Stimulated activated CD4-positive, alpha-beta T cell treated with anti-CD3 and anti-CD28 coated beads, Interleukin-15, amount 100 ng/mL, for 1 hour (primary cell): ENCODE data around the gene CHST4.
"Not testable (repeated sequence)": the region's sequence is repeated elsewhere in the genome, so short reads cannot be mapped to it uniquely, and the experiment has no call there.

Experiments
- DNase-seq, 2 donors: peaks; one replicate each; pipeline ENCODE4 v3.0.0-alpha.2; 2020; ENCODE audit warnings: low read depth in 1 of 2, low spot score in 1 of 2

The CHST4 gene

DNA sequence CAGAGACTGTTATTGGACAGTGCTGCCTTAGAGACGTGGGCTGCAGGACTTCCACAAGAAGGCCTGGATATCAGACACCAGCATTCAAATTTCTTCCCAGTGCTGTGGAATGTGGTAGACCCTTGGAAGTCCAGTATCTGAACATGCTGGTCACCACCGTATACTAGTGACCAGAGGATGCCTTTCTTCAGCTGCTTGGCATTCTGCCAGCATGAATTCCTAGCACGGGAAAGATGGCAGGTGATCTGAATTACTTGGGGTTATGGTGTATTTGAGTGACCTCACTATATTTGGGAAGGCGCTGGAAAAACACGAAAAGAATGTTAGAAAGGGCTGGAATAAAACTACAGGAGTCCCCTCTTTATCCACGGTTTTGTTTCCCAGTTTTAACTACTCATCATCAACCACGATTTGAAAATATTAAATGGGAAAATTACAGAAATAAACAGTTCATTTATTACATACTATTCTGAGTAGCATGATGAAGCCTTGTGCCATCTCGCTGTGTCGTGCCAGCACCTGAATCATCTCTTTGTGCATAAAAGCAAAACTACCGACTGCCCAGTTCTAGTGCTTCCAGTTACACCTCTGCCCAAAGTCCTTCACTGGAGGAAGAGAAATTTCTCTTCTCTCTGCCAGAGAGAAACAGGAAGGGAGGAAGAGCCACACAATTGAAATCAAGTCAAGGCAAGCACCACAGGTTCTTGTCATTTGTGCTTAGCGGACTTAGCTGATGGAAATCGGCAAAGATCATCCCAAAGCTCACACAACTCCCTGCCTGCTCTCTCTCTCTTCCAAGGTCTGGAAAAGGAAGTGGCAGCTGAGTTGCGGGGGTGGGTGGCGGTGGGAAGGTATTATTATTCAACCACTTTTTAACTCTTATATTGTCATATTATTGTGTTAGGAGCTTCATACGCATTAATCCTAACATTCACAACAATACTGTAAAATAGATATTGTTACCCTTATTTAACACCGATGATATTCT, 1.4 kb upstream of the CHST4 start:
- no peak for DNase-seq

DNA sequence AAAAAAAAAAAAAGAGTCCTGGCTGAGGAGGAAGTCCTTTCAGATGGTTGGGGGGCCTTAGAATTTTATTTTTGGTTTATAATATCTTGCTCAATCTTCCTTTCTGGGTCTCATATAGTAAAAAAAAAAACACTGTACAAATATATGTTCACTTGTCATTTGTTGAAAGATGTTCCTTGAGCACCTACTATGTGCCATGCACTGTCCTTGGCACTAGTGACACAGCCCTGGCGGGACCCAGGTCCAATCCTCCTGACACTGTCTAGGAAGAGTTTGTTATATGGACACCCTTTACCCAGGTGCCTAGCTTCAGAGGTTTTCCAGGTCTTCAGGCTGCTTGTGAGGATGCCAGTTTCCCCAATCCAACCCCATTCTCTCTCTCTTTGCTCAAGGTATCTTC, 2.0 kb downstream of the CHST4 start:
- no peak for DNase-seq

DNA sequence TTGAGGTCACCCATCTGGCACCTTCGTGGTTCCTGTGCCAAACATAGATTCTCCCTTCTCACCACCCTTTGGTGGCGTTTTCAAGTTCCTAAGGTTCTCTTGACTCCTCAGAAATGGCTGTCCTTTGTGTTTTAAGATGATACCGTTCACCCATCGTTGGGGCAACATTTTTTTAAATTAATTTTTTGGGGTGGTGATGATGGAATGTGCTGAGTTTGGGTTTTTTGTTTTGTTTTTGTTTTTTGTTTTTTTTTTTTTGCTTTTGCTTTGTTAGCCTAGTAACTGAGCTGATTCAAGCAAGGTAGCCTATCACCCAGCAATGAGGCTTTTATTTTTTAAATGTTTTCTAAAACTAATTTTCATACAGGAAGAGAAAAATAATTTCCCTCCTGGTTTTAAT, 2.6 kb downstream of the CHST4 start:
- no peak for DNase-seq

DNA sequence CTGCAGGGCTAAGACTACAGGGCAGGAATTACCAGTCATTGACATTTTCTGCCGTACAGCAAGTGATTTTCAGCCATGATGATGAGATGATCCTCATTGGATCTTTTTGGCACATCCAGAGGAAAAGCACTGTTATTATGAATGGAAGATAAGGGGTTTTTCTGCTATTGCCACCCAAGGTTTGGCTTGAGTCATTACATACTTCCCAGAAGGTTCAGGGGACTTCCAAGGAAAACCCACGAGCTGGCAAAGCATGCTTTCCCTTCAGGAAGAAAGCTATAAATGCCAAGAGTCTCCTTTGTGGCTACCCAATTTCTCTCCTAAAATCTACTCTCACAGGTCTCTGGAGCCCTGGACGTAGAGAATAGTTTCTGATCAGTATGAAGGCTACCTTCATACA, 6.1 kb downstream of the CHST4 start:
- DNase-seq, result no peak

DNA sequence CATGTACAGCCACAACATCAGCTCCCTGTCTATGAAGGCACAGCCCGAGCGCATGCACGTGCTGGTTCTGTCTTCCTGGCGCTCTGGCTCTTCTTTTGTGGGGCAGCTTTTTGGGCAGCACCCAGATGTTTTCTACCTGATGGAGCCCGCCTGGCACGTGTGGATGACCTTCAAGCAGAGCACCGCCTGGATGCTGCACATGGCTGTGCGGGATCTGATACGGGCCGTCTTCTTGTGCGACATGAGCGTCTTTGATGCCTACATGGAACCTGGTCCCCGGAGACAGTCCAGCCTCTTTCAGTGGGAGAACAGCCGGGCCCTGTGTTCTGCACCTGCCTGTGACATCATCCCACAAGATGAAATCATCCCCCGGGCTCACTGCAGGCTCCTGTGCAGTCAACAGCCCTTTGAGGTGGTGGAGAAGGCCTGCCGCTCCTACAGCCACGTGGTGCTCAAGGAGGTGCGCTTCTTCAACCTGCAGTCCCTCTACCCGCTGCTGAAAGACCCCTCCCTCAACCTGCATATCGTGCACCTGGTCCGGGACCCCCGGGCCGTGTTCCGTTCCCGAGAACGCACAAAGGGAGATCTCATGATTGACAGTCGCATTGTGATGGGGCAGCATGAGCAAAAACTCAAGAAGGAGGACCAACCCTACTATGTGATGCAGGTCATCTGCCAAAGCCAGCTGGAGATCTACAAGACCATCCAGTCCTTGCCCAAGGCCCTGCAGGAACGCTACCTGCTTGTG, 10.7 kb downstream of the CHST4 start:
- no peak for DNase-seq

DNA sequence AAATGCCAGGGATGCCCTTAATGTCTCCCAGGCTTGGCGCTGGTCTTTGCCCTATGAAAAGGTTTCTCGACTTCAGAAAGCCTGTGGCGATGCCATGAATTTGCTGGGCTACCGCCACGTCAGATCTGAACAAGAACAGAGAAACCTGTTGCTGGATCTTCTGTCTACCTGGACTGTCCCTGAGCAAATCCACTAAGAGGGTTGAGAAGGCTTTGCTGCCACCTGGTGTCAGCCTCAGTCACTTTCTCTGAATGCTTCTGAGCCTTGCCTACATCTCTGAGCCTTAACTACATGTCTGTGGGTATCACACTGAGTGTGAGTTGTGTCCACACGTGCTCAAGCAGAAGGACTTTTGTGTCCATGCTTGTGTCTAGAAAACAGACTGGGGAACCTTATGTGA, 11.4 kb downstream of the CHST4 start:
- DNase-seq, result no peak

DNA sequence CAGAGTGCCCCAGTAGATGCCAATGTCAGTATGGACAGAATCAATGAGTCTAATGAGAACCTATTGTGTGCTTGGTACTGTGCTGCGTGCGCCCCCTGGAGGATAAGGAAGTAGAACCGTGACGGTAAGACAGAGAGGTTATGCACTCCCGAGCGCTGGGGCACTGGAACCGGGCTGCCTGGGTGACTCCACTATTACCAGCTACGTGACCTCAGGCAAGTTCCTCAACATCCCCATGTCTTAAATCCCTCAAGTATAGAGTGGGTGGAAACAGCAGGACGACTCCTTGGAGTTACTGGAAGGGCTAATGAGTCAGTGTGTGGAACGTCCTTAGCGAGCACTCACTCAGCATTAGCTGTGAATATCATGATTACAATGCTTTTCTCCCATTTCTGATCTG, 16.2 kb downstream of the CHST4 start:
- DNase-seq, result peak in 1 of 2 donors; percentile 17

DNA sequence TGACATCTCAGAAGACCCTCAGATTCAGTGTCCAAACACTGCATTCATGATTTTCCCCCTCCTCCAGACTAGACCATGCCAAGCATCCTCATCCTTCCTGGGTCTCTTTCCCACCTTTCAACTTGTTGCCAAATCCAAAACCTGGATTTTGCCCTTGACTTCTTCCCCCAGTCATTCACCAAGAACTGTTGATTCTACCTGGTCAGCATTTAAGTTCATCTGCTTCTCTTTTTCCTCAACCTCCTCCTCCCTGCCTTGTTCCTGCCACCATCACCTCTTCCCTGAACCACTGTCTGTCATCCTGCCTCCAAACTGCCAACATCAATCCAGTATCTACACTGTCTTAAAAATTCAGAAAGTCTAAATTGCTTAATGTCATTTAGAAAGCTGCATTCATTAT, 20.9 kb downstream of the CHST4 start:
- no peak for DNase-seq

DNA sequence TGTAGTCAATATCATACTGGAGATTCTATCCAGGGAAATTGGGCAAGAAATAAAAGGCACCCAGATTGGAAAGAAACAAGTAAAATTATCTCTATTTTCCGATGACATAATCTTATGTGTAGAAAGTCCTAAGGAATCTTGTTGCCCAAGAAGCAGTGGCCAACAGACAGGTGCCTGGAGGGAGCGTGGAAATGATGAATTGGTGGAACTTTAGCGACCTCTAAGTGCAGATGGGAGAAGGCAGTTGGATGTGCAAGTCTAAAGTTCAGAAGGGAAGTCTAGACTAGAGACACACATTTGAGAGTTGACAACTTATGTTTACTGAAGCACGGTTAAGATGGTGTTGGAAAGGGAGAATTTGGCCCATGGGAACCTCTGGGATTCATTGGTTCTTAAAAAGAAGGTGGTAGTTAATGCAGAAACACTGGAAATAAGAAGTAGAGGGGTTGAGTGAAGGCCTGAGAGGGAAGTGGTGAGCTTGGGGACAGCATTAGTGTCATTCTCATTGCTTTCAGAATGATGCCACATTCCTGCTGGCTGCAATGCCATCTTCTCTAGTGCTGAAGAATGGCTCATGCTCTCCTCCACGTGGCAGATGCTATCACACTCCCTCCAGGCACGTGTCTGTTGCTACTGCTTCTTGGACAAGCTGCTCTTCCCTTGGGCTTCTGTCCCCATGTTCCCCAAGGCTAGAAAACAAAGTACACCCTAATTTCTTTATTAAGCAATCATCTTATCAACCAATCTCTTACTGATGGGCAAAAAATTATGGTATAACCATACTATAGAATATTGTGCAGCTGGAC, 26.7 kb downstream of the CHST4 start:
- no peak for DNase-seq

DNA sequence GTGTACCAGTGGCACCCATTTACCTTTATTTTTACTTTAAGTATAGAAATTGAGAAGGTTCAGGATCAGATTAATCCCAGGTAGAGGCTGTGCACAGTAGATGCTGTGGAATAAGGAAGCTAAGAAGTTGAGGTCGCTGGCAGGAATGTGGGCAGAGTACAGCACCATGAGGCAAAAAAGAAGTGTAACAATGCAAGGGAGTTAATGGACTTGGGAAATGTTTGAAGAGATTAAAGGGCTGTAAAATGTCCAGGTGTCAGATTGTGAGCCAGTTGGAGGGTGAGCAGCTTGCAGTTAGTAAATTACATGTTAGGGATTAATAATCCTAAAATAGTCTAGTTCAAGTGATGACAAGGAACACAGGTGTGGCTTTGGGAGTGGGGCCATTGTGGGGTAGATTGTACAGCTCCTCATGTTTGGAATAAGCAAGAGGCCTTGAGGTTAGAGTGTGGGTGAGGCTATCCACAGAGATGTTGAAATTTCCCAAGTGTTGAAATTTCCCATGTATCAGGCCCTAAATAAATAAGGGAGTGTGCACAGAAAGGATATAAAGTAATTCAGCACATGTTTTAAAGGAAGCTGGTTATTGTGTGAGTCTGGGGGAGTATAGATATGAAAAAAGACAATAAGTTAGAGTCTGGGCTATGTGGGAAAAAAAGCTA, 29.1 kb downstream of the CHST4 start:
- DNase-seq, result no peak

DNA sequence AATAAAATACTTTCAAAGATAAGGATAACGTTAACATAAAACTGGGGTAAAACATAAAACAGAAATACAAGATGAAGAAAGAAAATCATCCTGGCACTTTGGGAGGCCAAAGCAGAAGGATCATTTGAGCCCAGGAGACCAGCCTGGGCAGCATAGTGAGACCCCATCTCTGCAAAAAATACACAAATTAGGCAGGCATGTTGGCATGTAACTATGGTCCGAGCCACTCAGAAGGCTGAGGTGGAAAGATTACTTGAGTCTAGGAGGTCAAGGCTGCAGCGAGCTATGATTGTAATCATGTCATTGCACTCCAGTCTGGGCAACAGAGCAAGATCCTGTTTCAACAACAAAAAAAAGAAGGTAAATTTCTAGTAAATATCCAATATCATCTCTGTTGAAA, 31.1 kb downstream of the CHST4 start:
- DNase-seq, result no peak

DNA sequence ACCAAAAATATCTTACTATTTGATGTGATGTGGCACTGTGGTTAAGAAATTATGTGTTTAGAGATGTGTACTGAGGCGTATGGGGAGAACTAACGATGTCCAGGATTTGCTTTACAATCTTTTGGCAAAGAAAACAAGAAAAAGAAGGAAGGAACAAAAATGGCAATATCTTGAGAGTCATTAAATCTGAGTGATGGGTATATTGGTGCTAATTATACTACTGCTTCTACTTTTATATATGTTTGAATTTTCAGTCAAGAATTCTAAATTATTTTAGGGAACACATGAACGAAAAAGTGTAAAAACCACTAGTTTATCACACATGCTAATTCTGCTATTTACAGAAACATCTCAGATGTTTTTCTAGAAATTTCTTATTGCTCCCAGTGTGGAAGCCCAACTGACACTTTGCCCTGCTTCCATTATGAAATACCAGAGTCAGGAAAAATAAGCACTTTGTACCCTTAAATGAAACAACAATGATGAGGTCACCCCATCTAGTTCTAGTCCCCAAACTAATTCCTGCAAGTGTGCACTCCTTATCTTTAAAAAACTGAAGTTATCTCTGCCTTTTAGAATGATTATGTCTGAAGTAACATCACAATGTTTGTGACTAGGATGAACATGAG, 31.8 kb downstream of the CHST4 start:
- DNase-seq, result no peak

DNA sequence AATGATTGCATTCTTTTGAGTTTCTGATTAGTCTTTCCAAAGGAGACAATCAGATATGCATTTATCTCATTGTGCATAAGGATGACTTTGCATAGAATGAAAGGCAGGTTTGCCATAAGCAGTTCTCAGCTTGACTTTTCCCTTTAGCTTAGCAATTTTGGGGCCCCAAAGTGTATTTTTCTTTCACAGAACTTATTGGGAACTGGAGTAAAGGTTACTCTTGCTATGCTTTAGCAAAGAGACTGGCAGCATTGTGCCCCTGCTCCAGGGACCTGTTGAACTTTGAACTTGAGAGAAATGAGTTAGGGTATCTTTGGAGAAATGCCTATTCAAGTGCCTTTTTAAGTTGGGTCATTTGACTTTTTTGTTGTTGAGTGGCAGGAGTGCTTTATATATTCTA, 33.6 kb downstream of the CHST4 start:
- DNase-seq, result no peak

DNA sequence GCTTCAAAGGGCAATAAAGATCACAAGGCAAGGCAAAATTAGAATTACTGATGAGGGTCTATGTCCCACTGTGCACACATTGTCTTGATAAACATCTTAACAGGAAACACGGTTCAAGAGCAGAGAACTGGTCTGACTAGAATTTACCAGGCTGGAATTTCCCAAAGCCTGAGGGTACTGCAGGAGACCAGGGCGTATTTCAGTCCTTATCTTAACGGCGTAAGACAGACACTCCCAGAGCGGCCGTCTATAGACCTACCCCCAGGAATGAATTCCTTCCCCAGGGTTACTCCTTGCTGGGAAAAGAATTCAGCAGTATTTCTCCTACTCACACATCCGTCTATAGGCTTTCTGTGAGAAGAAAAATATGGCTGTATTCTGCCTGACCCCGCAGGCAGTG, 35.7 kb downstream of the CHST4 start:
- not testable (repeated sequence) for DNase-seq

DNA sequence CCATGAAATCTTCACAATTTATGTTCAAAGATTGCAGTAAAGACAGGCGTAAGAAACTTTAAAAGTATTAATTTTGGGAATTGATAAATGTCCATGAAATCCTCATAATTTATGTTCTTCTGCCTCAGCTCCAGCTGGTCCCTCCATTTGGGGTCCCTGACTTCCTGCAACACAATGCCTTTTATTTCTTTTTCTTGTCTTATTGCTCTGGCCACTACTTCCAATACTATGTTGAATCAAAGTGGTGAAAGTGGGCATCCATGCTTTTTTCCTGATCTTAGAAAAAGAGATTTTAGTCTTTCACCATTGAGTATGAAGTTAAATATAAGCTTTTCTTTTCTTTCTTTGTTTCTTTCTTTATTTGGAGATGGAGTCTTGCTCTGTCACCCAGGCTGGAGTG, 36.3 kb downstream of the CHST4 start:
- DNase-seq, result no peak

DNA sequence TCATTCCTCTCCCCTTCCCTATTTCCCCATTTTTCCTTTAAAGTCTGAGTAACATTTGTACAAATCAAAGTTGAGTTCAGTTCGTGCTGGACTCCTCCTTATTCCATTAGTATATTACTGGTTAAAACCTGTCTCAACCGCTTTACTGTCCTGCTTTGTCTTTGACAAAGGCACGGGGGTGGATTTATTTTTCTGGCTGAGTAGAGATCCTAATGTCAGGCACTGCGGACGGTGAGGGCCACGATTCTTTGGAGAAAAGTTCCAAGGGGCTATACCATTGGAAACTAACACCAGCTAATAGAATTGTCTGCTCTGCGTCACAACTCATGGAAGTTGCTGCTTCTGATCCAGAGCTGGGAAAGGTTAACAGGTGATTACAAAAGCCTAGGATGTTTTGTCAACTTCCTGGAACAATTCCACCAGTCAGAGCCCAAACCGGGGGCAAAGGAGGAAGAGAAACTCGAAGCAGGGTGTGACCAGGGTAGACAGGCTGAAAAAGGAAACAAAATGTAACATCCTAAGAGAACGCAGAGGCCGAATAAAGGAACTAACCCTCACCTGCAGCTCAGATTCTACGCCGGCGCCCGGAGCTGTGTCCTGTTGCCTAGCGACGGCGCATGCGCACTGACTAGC, 38.2 kb downstream of the CHST4 start:
- peak in 1 of 2 donors; percentile 2 for DNase-seq

DNA sequence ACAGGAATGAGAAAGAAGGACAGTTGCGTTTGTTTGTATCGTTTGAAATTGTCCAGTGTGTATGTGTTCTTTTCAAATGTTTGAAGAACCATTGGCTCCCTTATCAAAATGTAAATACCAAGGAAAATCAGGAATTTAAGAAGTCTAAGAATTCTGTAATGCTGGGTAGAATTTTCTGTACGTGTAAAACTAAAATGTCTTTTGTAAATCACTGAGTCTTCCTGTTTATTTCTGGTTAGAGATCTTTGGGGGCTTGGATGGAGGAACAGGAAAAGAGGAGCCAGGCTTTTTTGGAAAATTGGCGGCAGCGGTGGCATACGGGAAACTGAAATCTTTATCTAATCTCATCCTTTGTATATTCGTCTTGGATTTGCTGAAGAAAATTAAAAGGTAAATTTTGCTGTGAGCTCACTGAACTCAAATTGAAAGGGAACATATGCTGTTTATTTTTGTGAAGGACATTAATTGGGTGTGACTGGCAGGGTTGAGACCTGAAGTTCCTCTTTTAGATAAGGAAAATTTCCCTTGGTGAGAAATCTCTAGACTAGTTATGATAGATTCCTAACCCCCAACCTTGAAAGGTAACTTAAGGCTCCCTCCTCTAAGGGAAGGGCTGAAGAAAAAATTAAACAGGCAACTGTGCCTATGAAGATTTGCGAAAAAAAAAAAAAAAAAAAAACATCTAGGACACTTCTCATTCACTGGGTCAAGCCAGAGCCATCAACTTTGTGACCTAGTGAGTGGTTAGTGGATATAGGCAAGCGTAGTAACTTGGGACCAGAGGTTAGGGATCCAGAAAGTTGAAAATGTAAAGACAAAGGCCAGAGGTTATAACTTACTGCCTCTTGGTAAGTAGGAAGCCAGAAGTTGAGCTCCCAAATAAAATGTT, 39.8 kb downstream of the CHST4 start:
- no peak for DNase-seq

DNA sequence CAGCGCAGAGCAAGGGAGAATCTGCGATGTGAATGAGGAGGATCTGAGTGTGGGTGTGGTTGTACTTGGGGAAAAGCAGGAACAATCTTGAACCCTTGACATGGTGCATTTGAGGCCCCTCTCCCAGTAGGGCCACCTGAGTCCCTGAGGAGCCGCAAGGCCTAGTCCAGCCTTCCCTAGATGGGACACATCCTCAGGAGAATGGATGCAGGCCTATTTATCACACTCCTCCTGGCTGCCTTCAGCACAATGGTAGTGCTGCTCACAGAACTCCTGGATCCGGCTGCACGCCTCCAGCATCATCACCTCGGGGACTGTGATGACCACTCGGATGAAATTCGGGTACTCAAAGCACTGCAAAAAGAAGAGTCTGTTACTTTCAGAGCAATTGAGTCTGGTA, 41.7 kb downstream of the CHST4 start:
- DNase-seq, result no peak

DNA sequence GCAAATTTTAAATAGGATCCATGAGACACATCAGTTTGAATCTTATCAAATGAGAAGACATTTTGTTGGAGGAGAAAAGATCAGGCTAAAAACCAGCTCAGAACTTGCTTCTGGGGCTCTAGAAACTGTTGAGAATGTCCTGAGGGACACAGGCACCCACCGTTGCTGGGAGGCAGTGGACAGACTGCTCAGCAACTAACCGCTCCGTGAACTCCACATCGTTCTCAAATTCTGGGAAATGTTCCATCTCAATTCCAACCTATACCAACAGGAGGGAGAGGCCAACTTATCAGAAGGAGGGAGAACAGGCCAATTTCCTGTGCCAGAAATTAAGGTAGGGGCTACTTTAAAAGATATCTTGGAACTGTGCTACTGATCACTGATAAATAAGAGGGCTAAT, 42.3 kb downstream of the CHST4 start:
- no peak for DNase-seq
